Body of pancreas (tissue), 4 donors: ENCODE data around the gene TAC3.

Source experiments
- CTCF ChIP-seq, 7 experiments: fragments of 450-650 bp in 4 of 7; fragments of 200-600 bp in 3 of 7; sonication (generic) in 3 of 7; IDR thresholded peaks; one replicate each; pipeline ENCODE4 v1.5.1; 2016 to 2019; ENCODE audit warnings: antibody characterized with exemption in 7 of 7
- POLR2A ChIP-seq, 3 donors: fragments of 450-650 bp; IDR thresholded peaks; one replicate each; pipeline ENCODE4 v1.6.1; 2016; ENCODE audit warnings: antibody characterized with exemption in 3 of 3, mild to moderate bottlenecking in 2 of 3

GRCh38 chr12:56996793-56997545 lies 19.4 kb downstream of the TAC3 start:
- TF ChIP-seq CTCF (IDR thresholded peaks at IDR 0.05) (no peak), POLR2A (IDR thresholded peaks at IDR 0.05) (no peak)
